Posterior vena cava (tissue), 2 donors: ENCODE data around the gene SMIM35. TPM values are rescaled to one million over a fixed set of nuclear protein-coding genes. Genes with fewer than 3 reads are reported as not detected.

Experiments used
- DNase-seq: peaks from one replicate; pipeline ENCODE4 v3.0.0-alpha.2; 2020; ENCODE audit warnings: low spot score
- intact Hi-C, 2 donors: fragments of 100-400 bp; cut with DNase I; formaldehyde crosslinking; loops; one replicate each; pipeline versions ENCODE4 v1.14.1 to v1.14.2; 2022 to 2023
- long read RNA-seq, 2 donors: library from polyadenylated mRNA; unstranded; transcript quantifications; one replicate each; pipeline ENCODE4 v2.0.0, GENCODE V29; 2020 to 2021
- total RNA-seq, 2 donors: library from RNA; stranded (reverse); fragmentation: NEBNext Ultra II Directional; extraction: Animal tissue kit (Norgen Biotek cat#: 25700); gene quantifications; one replicate each; pipeline ENCODE4 v1.2.1, GENCODE V29; 2021
- donor health status: DM: yes; HTN: yes; CAD: no.
- donor health status: DM: yes; HTN: yes; CAD: no.

SMIM35 gene
- not detected for total RNA-seq
- long read RNA-seq, donor 1: 0 reads
- long read RNA-seq, donor 2: 0 reads

DNA sequence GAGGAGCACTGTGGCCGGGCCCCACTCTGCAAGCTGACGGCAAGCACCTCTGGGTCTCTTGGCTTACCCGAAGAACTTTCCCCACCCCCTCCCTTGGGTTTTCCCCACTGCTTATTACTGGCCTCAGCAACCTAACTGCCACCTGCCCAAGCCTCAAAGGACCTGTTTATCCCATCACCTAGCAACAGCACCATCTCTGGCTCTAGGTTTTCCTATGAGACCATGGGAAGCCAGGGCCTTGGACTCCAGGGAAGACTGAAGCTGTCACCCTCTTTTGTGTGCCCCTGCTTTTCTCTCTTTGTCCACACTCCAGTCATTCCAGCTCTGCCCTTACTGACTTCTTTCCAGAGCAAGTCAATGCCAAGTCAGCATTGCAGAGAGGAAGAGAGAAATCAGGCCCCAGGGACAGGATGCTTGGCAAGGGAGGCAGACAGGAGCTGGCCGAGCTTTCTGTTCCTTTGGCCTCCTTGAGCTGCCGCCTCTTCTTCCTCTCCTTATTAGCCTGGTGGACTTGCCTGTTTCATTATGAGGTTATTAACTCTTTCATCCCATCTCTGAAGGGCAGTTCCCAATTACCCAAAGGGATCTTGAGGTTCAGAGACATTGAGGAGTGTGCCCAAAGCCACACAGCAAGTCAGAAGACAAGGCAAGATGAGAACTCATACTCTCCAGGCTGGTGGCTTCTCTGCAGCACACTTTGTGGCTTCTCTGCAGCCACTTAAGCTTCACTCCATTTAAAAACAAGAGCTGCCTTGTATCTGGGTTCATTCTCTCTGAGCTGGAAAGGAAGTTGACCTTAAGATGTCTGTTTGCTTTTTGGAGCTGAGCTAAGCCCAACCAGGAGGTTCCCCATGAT lies at the start of gene SMIM35:
SMIM35 (minus strand) TSS at position 51 of the 856 bp plus-strand sequence. CDS start 206 bp downstream, outside the sequence.
- intact Hi-C loops: no loop called here
- DNase-seq: no peak

DNA sequence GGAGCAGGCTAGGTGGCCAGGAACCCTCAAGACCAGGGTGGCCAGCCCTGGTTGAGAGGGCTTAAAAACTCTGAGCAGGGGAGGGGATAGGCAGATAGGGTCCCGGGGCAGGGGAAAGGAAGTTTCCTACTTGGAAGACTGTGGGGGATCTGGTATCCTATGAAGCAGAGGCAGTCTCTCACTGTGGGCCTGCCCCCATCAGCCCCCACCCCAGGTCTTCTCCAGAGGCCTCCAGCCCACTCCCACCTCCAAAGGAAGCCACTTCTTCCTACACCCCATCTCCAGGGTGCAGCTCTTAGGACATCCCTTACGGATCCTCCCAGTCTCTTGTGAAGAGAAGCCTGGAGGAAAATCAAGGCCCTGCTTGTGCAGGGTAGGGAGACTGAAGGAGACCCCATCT lies 49.6 kb upstream of the SMIM35 start:
- intact Hi-C loops: no loop called here
- DNase-seq: peak; percentile 64

DNA sequence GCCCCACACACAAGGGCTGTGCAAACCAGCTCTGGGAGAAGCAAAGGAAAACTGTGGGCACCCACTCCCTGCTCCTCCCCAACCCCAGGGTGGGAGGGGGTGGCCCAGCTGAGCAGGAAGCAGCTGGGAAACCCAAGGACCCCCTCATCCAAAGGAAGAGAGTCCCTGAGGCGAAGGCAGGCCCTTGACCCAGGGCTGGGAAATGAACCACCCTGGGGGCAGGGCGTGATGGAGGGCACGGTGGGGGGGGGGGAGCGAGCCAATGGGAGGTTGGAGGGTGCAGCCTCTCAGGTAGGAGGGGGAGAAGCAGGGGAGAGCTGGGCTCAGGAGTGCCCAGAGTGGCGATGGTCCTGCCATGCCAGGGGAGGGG lies 49.0 kb upstream of the SMIM35 start:
- DNase-seq: no peak
- intact Hi-C loops: no loop called here

DNA sequence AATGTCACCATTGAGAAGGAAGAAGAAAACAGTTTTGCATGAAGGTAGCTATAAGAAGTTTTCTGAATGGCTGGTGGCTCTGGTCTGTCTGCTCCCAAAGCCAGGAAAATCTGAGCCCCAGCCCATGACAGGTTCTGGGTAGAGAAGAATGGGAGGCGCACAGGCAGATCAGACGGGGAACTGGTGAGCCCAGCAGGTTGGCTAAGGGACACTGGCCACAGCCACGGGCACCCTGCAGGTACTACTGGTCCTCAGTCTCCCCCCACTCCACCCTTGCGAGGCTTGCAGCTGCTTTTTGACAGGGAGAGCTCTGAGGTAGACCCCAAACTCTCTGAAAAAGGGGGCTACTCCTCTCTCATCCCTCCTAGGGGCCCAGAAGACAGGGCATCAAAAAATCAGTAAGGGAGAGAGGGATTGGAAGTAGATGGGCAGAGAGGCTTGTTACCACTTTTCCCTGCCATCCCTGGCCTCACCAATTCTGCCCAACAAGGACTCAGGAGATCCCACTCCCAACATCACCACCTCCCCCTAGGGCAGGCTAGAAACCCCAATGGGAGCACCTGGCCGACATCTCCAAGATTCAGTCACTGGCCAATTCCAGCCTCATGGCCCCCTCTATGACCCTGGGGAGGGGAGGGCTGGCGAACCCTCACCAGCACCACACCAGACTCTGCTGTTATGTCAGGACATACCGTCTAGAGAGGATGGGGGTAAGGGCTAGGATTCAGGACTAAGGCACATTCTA lies 48.5 kb upstream of the SMIM35 start:
- intact Hi-C loops: no loop called here
- DNase-seq: peak; percentile 57

DNA sequence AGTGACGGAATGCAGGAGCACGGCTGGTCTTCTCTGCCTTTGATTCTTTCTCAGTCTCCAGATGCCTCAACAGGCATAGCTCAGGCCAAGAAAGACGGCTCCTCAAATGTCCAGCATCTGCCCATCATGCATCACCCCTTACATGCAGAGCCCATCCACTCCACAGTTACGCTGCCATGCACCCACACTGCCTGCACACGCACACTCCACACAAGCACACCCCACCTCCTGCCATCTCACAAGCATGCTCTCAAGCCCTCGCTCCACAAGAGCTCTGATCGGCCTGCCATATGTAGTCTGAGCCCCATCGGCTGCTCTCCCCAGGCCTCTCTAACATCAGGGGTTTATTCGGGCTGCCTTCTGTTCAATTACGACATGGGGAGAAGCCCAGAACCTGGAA lies 47.1 kb upstream of the SMIM35 start:
- intact Hi-C loops: no loop called here
- peak; percentile 53 for DNase-seq

DNA sequence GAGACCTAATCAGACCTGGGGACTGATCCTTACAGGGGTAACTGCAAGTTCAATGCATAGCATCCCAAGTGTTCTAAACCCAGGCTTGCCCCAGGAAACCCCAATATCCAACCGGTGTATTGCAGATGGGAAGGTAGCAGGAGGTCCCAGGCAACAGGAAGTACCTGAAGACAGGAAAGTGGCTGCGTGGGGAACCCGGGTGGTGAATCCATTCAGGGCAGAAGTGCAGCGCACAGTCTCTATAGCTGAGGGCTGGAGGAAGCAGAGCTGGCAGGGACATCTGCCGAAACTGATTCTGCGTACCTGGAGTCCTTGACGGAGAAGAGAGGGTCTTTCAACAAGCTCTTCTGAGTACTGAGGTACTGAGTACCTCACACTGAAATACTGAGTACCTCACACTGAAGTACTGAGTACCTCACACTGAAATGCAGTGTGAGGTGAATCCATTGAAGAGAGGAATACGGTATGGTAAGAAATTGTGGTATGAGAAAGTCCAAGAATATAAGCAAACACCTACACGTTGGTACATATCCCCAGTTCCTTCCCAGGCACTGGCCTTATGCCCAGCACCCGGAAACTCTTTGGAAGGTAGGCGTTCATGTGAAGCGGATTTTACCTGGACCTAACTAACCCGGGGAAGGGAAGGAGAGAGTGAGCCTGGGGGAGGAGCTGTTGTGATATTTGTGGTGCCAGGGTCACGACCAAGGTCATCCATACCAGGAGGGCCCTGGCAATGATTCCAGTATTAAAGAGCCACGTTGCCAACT lies 45.8 kb upstream of the SMIM35 start:
- DNase-seq: peak; percentile 62
- intact Hi-C loops: no loop called here

DNA sequence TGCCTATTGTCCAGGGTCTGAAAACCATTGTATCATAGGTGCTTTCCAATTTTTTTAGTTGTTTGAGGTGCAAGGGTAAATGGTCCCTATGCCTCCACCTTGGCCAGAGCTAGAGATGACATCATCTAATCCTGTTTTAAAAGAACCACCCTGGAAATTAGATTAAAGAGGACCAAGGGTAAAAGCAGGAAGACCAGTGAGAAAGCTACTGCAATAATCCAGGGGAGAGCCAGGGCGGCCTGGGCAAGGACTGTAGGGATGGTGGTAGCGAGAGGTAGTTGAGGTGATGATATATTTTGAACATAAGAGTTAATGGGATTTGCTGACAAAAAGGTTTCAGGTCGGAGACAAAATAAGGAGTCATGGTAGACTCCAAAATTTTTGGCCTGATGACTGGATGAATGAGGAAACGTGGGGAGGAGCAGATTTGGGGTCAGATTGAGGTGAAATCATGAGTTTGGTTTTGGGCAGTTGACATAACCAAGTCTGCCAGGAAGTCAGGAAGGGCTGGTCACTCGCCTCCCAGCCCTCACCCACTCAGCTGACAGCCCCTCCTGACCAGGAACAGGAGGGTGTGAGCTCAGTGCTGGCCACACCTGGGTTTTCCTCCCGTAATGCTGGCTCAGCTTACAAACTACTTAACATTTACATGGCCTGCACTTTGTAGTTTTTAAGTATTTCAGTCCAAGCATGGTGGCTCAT lies 42.9 kb upstream of the SMIM35 start:
- intact Hi-C loops: no loop called here
- no peak for DNase-seq

DNA sequence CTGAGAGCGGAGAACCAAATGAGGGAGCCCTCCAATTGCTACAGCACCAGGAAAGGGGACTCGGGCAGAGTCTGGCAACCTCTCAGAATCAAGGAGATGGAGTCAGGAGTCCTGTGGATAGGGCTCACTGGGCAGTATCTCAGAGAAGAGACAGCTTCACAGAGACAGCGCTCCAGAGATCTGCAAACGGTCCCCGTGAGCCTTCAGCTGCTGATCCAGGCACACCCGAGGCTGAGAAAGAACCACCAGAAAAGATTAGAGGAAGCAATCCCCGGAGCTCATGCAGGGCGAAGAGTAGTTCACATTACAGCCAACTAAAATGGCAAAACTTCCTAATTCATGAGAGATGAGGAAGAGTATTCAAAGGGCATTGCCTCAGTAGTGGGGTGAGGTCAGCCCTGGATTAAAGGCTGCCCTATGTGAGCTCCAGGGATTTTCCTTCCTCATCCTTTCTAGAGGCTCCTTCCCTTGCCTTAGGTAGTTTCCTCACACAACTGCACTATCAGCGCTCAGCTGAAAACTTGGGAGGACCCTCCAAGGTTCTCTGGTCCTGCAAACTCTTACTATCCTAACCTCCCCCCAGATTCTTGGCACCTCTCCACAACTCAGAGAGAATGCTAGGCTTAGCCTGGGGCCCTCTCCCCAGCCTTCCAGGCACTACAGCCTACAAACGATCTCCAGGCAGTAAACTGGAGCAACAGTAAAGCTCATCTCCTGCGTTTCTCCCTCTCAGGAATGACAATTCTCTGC lies 42.1 kb upstream of the SMIM35 start:
- no peak for DNase-seq
- intact Hi-C loops: no loop called here

DNA sequence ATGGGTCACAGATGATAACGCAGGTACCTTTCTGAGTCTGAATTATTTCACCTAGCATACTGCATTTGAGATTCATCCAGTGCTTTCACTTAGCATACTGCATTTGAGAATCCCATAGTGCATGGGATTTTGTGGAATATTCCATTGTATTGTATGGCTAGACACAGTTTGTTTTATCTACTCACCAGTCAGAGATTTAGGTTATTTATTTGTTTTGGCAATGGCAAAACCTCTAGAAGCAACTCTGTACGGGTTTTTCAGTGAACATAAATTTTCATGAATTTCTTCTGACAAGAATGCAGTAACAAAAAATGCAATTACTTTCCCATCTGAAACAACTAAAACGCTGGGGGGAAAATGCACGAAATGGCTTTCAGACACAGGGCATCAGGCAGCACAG lies 41.5 kb upstream of the SMIM35 start:
- intact Hi-C loops: no loop called here

DNA sequence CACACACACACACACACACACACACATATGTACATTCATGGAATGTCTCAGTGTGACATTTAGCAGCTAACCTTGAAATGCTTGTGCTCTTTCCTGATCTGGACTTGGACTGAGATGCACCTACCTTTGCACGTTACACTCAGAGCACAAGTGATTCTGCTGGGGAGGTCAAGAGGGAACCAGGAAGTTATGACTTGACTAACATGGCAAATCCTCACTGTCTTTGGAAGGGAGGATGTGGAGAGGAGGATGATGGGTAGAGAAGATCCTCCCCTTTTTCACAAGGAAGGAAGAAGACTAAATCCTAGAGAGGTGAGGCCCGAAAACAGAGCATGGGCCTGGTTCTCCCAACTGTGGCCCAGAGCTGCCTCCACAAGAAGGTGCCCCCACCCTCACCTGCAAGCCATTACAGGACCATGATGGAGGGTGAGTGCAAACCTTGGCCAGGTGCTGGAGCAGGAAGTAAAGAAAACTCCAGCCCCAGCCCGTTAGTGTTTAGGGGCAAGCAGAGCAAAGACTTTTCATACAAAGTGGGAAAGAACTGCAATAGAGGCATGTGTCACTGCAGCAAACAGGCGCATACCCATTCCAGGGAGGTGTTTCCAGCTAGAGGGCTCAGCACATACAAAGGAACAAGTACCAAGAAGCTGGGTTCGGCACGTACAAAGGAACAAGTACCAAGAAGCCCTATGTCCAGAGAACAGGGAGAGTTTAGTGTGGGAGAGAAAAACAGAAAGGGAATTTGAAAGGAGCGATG lies 39.5 kb upstream of the SMIM35 start:
- no peak for DNase-seq
- intact Hi-C loops: no loop called here

More for the DNA sequence above, 41.5 kb upstream of the SMIM35 start:
- DNase-seq: no peak

DNA sequence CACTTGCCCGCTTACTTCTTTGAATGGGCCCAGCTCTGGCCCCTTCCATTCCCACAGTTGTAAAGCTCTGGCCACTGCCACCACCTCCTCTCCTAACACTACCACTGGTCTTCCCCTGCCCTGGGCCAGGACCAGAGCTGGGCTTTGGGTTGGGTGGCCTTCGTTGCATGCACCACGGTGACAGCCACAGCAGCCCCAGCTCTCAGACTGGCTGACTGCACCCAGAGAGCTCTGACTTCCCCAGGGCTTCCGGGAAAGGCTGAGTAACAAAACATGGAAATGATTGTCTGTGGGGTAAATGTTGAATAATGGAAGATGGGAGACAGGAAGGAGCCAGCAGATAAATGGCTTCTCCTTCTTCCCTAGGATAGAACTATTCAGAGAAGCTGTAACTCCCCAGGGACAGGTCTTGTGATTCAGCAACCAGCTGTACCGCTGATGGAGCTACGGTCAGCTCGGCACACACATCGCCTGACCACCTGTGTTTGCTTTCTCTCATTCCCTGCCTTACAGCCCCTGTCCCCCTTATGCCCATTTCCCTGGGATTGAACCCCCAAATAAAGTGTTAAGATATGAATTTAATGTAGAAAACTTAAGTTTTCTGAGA lies 38.3 kb upstream of the SMIM35 start:
- DNase-seq: no peak
- intact Hi-C loops: no loop called here

DNA sequence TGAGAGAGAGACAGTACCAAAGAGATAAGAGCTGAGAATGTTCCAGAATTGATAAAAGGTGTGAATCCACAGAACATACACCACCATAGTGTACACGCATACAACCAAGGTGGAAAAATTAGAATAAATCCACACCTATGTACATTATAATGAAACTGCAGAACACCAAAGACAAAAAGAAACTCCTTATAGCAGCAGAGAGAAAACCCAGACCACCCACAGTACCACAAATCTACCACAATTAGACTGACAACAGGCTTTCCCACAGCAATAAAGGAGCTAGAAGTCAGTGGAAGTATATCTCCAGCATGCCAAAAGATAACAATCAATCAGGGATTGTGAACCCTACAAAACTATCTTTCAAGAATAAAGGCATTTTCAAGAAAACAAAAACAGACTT lies 34.0 kb upstream of the SMIM35 start:
- no peak for DNase-seq
- intact Hi-C loops: no loop called here

DNA sequence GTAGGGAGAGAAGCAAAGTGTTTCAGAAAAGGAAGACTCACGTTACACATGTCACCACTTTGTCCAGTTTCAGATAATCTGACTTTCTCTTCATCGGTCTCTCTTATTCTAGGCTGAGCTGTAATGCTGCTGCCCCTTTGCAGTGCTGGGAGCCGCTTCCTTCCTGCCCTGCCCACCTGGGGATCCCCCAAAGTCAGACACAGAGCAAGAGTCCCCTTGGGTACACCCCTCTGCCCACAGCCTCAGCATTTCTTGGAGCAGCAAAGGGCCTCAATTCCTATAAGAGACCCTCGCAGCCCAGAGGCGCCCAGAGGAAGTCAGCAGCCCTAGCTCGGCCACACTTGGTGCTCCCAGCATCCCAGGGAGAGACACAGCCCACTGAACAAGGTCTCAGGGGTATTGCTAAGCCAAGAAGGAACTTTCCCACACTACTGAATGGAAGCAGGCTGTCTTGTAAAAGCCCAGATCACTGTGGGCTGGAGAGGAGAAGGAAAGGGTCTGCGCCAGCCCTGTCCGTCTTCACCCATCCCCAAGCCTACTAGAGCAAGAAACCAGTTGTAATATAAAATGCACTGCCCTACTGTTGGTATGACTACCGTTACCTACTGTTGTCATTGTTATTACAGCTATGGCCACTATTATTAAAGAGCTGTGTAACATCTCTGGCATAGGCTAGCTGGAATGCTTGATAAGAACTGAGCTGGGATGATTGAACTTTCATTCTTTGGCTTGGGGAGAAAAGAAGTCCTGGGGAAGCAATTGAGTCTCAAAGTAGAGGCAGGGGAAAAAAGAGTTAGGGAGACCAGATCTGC lies 31.2 kb upstream of the SMIM35 start:
- no peak for DNase-seq
- intact Hi-C loops: no loop called here

DNA sequence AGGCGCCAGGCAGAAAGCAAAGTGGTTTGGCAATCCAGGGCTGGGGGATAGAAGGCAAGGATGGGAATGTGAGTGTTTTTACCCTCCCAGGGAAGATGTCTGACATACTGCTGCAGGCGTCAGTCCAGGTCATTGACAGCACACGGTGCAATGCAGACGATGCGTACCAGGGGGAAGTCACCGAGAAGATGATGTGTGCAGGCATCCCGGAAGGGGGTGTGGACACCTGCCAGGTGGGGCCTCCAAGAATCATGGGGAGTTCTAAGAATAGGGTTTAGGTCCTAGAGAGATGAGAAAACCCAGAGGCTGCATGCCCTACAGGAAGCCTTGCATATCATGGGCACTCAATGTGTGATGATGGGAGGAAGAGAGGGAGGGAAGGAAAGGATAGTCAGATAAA lies 28.3 kb upstream of the SMIM35 start:
- no peak for DNase-seq
- intact Hi-C loops: no loop called here

DNA sequence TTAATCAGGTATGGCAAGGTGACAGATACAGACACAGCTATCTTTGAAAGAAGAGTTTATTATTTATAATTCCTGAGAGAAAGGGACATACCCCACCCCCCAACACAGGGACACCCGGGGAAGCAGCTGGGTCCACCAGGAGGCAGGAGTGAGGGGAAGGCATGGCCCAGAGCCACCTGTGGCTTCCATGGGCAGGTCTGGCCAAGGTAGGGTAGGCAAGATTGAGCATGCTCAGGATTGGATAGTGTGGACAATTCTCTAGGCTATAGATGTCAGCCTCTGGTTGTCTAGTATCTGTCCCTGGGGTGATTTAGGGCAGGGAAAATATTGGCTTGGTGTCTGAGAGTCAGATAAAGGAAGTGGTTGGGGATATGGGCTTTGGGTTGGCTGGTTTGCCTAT lies 27.5 kb upstream of the SMIM35 start:
- intact Hi-C loops: no loop called here

DNA sequence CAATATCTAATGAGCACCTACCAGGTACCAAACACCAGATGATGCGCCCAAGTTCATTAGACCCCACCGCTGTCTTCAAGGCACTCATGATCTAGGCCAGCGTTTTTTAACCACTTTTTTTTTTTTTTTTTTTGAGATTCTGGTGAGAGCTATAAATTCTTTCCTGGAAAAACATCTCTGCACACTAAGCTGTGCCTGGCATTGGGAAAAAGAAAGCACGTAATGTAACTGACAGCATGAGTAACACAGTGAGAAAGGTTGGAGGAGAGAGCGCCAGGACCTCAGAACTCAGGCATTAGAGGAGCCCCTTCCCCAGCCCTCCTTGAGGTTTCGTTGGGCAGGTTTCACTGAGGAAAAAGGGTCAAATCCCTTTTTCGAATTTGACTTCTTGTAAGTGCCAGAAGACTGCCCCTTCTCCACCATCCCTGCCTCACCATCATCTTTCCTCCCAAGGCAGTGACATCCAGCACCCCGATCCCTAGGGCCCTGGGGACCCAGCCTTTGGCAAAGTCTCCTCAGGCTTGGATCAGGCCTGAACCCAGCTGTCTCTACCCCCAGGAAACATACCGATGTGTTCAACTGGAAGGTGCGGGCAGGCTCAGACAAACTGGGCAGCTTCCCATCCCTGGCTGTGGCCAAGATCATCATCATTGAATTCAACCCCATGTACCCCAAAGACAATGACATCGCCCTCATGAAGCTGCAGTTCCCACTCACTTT lies 26.1 kb upstream of the SMIM35 start:
- intact Hi-C loops: no loop called here
- DNase-seq: peak; percentile 62

More for the DNA sequence above, 27.5 kb upstream of the SMIM35 start:
- DNase-seq: no peak
